ACC112 (cell line): Measurements from ENCODE around the gene TNFRSF18.

Source experiments
- H2AFZ ChIP-seq: fragments of 200-600 bp; sonication (generic); one replicate; pipeline ENCODE4 v1.6.0; 2017; ENCODE audit warnings: antibody characterized with exemption, low read length; ENCODE audit not compliant: unreplicated experiment
- H3K27ac ChIP-seq: fragments of 200-600 bp; sonication (generic); 2 replicates; pipeline ENCODE4 v1.5.1; 2014; ENCODE audit warnings: low read depth, mild to moderate bottlenecking, antibody characterized with exemption, low read length, moderate library complexity
- H3K27me3 ChIP-seq: fragments of 200-600 bp; sonication (generic); 2 replicates; pipeline ENCODE4 v1.6.1; 2014; ENCODE audit warnings: mild to moderate bottlenecking, antibody characterized with exemption, low read length, moderate library complexity, mixed read lengths; ENCODE audit not compliant: insufficient read depth
- H3K36me3 ChIP-seq: fragments of 200-600 bp; sonication (generic); 2 replicates; pipeline ENCODE4 v1.6.1; 2016; ENCODE audit warnings: mild to moderate bottlenecking, antibody characterized with exemption, low read length, moderate library complexity, mixed read lengths; ENCODE audit not compliant: insufficient read depth
- H3K4me1 ChIP-seq: fragments of 200-600 bp; sonication (generic); one replicate; pipeline ENCODE4 v1.6.1; 2016; ENCODE audit warnings: low read length, mixed read lengths; ENCODE audit not compliant: insufficient read depth, unreplicated experiment, control insufficient read depth
- H3K4me3 ChIP-seq: fragments of 200-600 bp; sonication (generic); 2 replicates; pipeline ENCODE4 v1.5.1; 2014; ENCODE audit warnings: mild to moderate bottlenecking, low read depth, low read length
- H3K79me2 ChIP-seq: fragments of 200-600 bp; sonication (generic); one replicate; pipeline ENCODE4 v1.6.0; 2016; ENCODE audit warnings: low read length; ENCODE audit not compliant: control insufficient read depth, unreplicated experiment, insufficient read depth

Gene TNFRSF18

DNA sequence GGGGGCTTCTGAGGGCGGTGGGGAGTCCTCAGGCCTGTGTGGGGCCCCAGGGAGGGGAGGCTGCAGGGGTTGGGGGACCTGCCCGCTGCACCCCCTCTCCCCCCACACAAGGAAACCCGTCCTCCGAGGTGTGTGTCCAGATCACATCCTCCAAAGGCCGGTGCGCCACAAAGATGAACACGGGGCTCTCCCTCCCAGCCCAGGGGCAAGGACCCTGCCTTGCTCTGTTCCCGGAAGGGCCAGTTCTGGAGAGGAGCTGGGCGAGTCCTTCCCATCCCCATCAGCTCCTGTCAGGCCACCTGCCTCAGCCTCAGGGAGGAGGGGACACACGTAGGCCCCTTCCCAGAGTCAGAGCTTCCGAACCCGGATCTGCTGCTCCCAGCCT is 35.2 kb downstream of the TNFRSF18 start:
- no peaks in the 10 kb centered on the region for H3K79me2 ChIP-seq
- no peak overlapping the region for H3K4me3 ChIP-seq
- no peak overlapping the region for H2AFZ ChIP-seq
- peaks cover 68% of the 10 kb centered on the region for H3K27me3 ChIP-seq
- H3K36me3 ChIP-seq: no peaks in the 10 kb centered on the region
- H3K4me1 ChIP-seq: peaks cover 2% of the 10 kb centered on the region
- H3K27ac ChIP-seq: no peak overlapping the region

DNA sequence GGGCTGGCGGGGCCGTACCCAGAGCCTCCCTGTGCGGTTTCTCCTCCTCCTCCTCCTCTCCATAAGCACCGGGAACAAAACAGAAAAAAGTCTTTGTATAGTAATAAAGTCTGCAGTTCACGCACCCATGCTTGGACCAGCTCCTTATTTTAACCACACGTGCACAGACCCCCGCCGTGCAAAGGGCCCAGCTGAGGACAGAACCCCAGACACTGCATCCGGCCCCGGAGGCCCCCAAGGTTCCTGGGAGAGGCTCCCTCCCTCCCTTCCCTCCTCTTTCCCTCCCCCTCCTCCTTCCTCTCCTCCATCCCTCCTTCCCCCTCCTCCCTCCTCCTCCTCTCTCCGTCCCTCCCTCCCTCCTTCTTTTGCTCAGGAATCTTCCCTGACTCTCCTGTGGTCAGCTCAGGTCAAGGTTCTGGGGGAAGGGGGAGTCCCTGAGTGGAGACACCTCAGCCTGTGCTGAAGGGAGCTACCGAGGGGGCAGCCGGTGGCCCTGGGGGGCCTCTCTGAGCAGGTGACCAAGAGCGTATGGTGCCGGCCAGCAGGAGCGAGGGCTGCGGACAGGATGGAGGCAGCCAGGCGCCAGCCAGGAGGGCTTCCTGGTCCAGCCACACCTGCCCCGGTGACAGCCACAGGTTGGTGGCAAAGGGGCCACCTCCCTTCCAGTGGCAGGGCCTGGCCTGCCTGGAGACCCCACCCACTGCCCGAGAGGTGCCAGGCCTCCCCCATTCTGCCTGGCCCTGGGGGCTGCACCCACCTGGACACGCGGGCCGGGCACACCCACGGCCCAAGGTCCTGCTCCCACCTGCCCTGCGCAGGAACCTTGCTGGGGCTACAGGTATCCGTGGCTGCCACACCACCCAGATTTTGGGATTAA is 35.9 kb downstream of the TNFRSF18 start:
- H3K27ac ChIP-seq: no peak overlapping the region
- H3K27me3 ChIP-seq: peaks cover 62% of the 10 kb centered on the region
- H3K79me2 ChIP-seq: no peaks in the 10 kb centered on the region
- peaks cover 2% of the 10 kb centered on the region for H3K4me1 ChIP-seq
- no peak overlapping the region for H3K4me3 ChIP-seq
- H2AFZ ChIP-seq: no peak overlapping the region
- no peaks in the 10 kb centered on the region for H3K36me3 ChIP-seq

DNA sequence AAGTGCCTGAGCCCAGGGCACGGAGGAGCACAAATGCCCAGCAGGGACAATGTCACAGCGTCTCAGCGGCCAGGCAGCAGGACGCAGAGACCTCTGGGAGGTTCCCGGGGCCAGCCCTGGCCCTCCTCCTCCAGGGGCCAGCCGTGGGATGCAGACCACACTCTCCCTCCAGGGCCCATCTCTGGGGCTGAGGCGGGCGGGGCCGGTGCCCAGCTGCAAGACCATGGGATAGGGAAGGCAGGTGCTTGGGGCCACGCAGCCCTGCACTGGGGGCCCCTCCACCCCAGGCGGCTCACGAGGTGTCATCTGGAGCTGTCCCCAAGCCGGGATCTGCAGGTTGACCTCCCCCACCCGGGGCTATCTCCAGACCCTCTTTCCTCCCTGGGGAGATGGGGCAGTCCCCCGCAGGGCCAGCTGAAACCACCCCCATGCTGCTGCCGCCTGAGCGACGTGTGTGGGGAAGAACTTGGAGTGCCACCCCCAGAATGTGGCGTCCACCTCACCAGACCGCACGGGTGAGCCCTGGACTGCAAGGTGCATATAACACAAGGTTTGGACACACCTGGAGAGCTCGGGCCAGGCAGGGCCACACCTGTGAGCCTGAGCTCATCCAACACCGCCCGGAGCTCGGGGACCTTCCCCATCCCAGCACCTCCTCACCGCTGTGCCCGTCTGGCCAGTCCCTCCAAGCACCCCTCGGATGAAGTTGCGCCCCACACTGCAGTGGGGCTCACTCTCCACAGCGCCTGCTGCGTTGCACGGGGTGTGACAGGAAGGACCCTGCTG is 36.8 kb downstream of the TNFRSF18 start:
- H3K79me2 ChIP-seq: no peaks in the 10 kb centered on the region
- H3K27ac ChIP-seq: no peak overlapping the region
- H2AFZ ChIP-seq: no peak overlapping the region
- no peak overlapping the region for H3K4me3 ChIP-seq
- H3K36me3 ChIP-seq: no peaks in the 10 kb centered on the region
- peaks cover 2% of the 10 kb centered on the region for H3K4me1 ChIP-seq
- H3K27me3 ChIP-seq: peaks cover 61% of the 10 kb centered on the region

DNA sequence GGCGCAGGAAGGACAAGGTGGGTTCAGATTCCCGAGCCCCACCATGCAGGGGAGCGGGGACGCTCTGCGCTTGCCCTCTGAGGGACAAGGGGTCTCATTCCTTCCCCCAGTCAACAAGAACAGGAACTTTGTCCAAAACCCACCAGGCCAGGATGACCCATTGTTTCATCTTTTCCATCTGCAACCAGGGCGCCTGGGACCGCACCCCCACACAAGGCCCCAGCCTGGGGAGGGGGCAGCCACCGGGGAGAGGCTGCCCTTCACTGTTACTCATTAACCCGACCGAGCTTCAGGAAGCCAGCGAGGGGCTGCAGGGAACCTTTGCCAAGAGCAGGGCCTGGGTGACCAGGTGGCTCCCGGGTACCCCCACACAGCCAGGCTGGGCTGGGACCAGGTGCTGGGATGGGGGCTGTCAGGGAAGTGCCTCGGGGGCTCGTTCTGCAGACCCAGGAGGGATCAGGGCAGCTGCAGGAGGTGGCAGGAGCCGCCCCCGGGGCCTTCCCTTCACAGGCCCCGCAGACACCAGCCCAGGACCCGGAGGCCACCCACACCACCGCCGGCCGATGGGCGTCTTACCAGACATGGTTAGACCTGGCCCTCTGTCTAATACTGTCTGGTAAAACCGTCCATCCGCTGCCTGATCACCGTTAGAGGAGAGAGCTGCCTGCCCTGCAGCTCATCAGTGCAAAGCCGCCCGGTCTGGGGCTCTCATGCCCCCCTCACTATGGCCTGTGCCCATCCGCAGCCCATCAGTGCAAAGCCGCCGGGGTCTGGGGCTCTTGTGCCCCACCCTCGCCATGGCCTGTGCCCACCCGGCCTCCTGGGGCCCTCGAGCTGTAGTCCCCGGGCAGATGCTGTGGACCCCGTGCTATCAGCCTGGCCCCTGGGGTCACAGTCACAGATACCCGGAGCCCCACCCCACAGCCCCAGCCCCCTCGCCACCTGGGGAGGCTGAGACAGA is 37.7 kb downstream of the TNFRSF18 start:
- H2AFZ ChIP-seq: no peak overlapping the region
- H3K4me3 ChIP-seq: no peak overlapping the region
- H3K27ac ChIP-seq: no peak overlapping the region
- peaks cover 1% of the 10 kb centered on the region for H3K4me1 ChIP-seq
- no peaks in the 10 kb centered on the region for H3K36me3 ChIP-seq
- H3K27me3 ChIP-seq: peaks cover 58% of the 10 kb centered on the region
- H3K79me2 ChIP-seq: no peaks in the 10 kb centered on the region

DNA sequence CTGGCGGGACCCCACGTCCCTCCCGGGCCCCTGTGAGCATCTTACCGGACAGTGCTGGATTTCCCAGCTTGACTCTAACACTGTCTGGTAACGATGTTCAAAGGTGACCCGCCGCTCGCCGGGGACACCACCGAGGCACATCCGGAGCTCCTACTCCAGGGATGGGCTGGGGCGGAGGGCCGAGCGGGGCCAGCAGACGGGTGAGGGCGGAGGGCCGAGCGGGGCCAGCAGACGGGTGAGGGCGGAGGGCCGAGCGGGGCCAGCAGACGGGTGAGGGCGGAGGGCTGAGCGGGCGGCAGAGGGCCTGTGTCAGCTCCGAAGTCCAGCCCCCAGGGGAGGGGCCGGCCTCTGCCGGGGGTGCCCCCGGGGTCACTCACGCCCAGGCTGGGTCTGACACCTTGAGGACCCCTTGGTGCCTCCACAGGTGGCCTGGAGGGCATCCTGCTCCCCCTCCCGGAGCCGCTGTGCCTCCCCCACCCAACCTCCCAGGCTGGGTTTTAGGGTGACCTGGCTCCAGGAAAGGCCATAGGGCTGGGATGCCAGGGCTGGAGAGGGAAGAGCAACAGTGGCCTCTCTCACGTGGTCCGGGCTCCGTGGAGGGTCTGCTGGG is 38.4 kb downstream of the TNFRSF18 start:
- Histone ChIP-seq H3K27me3 (peaks cover 50% of the 10 kb centered on the region), H3K4me3 (no peak overlapping the region), H3K36me3 (no peaks in the 10 kb centered on the region), H3K79me2 (no peaks in the 10 kb centered on the region), H3K4me1 (no peaks in the 10 kb centered on the region), H3K27ac (no peak overlapping the region), H2AFZ (no peak overlapping the region)

DNA sequence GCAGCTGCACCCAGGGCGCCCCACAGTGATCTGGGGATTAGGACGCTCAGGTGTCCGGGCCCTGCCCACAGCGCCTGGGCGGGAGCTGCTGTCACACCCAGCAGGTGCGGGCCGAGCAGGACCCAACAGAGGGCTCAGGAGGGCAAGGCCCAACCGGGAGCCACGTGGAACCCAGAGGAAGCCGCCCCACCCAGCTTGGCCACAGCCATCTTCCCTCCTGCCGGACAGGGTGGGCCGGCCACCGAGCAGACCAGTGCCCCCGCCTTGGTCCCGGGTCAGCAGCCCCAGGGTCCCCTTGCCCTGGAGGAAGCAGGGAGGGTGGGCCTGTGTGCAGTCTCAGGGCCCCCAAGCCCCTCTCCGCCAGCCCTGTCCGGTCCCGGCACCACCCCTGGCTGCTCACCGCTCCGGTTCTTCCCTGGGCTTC is 39.0 kb downstream of the TNFRSF18 start:
- Histone ChIP-seq H3K36me3 (no peaks in the 10 kb centered on the region), H3K4me1 (no peaks in the 10 kb centered on the region), H3K79me2 (no peaks in the 10 kb centered on the region), H3K27ac (no peak overlapping the region), H3K27me3 (peaks cover 54% of the 10 kb centered on the region), H3K4me3 (no peak overlapping the region), H2AFZ (no peak overlapping the region)

DNA sequence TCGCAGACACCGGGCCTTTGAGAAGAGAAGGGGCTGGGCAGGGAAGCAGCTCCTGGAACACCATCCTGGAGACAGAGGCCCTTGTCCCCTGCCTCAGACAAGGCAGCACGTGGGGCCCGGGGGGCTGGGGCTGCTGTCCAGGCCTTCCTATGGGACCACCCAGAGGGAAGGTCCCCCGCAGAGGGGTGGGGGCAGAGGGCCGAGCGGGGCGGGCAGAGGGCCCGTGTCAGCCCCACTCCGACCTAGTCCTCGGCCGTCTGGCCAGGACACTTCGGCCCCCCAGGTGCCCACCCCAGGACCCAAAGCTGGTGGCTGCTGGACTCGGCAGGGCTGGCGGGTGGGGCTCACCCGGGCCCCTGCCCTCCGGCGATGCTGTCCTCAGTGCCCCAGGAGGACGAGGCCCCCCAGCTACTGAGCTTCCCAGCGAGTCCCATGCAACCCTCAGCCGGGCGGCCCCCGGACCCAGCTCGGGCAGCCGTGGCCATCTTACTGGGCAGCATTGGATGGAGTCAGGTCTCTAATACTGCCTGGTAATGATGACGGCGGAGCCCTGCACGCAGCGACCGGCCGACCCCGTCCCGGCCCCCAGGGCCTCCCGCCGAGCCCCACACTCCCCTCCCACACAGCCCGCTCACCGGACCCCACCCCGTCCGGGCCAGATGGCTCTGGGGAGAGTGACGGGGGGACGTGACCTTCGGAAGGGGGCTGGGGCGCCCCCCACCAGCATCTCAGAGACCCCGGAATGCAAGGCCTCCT is 39.6 kb downstream of the TNFRSF18 start:
- no peaks in the 10 kb centered on the region for H3K79me2 ChIP-seq
- H2AFZ ChIP-seq: no peak overlapping the region
- peaks cover 54% of the 10 kb centered on the region for H3K27me3 ChIP-seq
- H3K27ac ChIP-seq: no peak overlapping the region
- no peaks in the 10 kb centered on the region for H3K36me3 ChIP-seq
- no peak overlapping the region for H3K4me3 ChIP-seq
- no peaks in the 10 kb centered on the region for H3K4me1 ChIP-seq

DNA sequence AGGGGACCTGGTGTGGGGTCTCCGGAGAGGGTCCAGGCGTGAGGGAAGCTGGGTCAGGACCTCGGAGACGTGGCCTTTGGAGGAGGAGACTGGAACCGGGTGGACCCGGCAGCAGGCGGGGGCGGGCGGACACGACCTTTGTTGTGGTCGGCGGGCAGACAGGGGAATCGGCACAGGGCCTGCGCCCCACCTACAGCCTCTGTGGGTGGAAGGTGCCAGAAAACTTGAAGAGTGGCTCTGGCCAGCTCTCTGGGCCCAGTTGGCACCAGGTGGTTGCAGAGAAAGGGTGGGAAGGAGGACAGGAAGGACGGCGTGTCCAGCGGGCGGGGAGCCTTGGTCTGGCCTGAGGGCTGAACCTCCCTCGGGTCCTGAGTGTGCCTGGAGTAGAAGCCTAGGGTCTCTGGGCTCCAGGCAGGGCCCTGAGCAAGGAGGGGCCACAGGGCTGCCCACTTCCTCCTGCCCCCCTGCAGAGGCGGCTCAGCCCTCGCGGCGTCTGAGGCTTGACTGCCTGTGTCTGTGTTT is 40.4 kb downstream of the TNFRSF18 start:
- Histone ChIP-seq H3K36me3 (no peaks in the 10 kb centered on the region), H3K4me1 (no peaks in the 10 kb centered on the region), H3K4me3 (no peak overlapping the region), H3K27me3 (peaks cover 47% of the 10 kb centered on the region), H3K27ac (no peak overlapping the region), H2AFZ (no peak overlapping the region), H3K79me2 (no peaks in the 10 kb centered on the region)

DNA sequence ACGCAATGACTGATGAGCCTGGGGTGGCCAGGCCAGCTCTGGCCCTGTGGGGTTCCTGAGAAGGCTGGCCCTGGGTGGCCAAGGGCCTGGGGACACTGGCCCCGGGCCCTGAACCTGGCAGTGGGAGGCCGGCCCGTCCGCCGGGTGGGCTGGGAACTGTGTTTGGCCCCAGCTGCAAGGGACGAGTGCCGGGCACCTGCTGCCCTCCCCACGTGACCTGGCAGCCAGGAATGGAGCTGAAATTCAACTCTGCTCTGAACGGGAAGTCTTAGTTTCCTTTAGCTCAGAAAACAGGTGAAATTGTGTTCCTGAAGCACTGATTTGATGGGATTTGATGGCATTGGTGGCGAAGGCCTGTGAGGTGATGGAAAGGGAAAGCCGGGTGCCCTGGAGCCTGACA is 40.9 kb downstream of the TNFRSF18 start:
- Histone ChIP-seq H3K27ac (no peak overlapping the region), H2AFZ (no peak overlapping the region), H3K4me3 (no peak overlapping the region), H3K27me3 (peaks cover 42% of the 10 kb centered on the region), H3K79me2 (no peaks in the 10 kb centered on the region), H3K4me1 (no peaks in the 10 kb centered on the region), H3K36me3 (no peaks in the 10 kb centered on the region)
